Activated T-helper 9 cell treated with anti-CD3 and anti-CD28 coated beads, Interleukin-2, amount 50 U/mL, for 16 hours (primary cell): ENCODE results near the gene SPATA17.
"Not testable (repeated sequence)": the region's sequence is repeated elsewhere in the genome, so short reads cannot be mapped to it uniquely, and the experiment has no call there.

ENCODE experiments used
- DNase-seq: peaks from one replicate; pipeline ENCODE4 v3.0.0-alpha.2; 2020; ENCODE audit warnings: low read depth

SPATA17 gene

GRCh38 chr1:217681806-217682205, 50.7 kb downstream of the SPATA17 start:
- no peak for DNase-seq

- no peak for DNase-seq
These were observed 56.4 kb downstream of the SPATA17 start for GRCh38 chr1:217687511-217687910.

- not testable (repeated sequence) for DNase-seq
These were observed 65.0 kb downstream of the SPATA17 start for GRCh38 chr1:217696140-217696539.

GRCh38 chr1:217703326-217703725, 72.2 kb downstream of the SPATA17 start:
- no peak for DNase-seq

GRCh38 chr1:217712925-217713597, 81.9 kb downstream of the SPATA17 start:
- DNase-seq = no peak

GRCh38 chr1:217715681-217716080, 84.5 kb downstream of the SPATA17 start:
- no peak for DNase-seq

- no peak for DNase-seq
These were observed 86.8 kb downstream of the SPATA17 start for GRCh38 chr1:217717959-217718358.

- DNase-seq = no peak
These were observed 87.7 kb downstream of the SPATA17 start for GRCh38 chr1:217718873-217719272.

GRCh38 chr1:217721692-217722091, 90.5 kb downstream of the SPATA17 start:
- no peak for DNase-seq

GRCh38 chr1:217734973-217735372, 103.8 kb downstream of the SPATA17 start:
- DNase-seq = no peak

GRCh38 chr1:217747156-217747769, 116.1 kb downstream of the SPATA17 start:
- no peak for DNase-seq

- DNase-seq = no peak
These were observed 138.6 kb downstream of the SPATA17 start for GRCh38 chr1:217769768-217770167.

GRCh38 chr1:217770918-217771317, 139.8 kb downstream of the SPATA17 start:
- no peak for DNase-seq

GRCh38 chr1:217776693-217777092, 145.5 kb downstream of the SPATA17 start:
- DNase-seq = no peak

GRCh38 chr1:217781056-217781455, 149.9 kb downstream of the SPATA17 start:
- no peak for DNase-seq

- DNase-seq = no peak
These were observed 159.9 kb downstream of the SPATA17 start for GRCh38 chr1:217791091-217791490.

- DNase-seq = no peak
These were observed 174.6 kb downstream of the SPATA17 start for GRCh38 chr1:217805792-217806191.

GRCh38 chr1:217812175-217812574, 181.0 kb downstream of the SPATA17 start:
- no peak for DNase-seq

- no peak for DNase-seq
These were observed 181.9 kb downstream of the SPATA17 start for GRCh38 chr1:217813031-217813430.

GRCh38 chr1:217837691-217838090, 206.5 kb downstream of the SPATA17 start:
- no peak for DNase-seq

- no peak for DNase-seq
These were observed 208.0 kb downstream of the SPATA17 start for GRCh38 chr1:217839161-217839560.

GRCh38 chr1:217846733-217847132, 215.6 kb downstream of the SPATA17 start:
- DNase-seq = no peak

- no peak for DNase-seq
These were observed 216.5 kb downstream of the SPATA17 start for GRCh38 chr1:217847643-217848042.
